Naive B cell (primary cell): ENCODE measurements around the gene TRAF3IP1. TPM values are rescaled to one million over a fixed set of nuclear protein-coding genes. Genes with fewer than 3 reads are reported as not detected.
A peak's percentile ranks its signal among the peaks of the same experiment; 100 is the strongest.

ENCODE experiments used
- ATAC-seq, 2 donors: fragments of 150-1000 bp; cut with Tn5 transposase; 2 replicates each; pipeline ENCODE4 v1.10.0; 2021; ENCODE audit warnings: low read depth in 2 of 2, mild to moderate bottlenecking in 2 of 2, moderate library complexity in 2 of 2
- DNase-seq: peaks from one replicate; pipeline ENCODE4 v3.0.0; 2022
- H3K27ac Mint-ChIP-seq, 6 donors: one replicate each; pipeline ENCODE4 v1.8.0; 2020 to 2022; ENCODE audit warnings: mild to moderate bottlenecking in 6 of 6, mixed read lengths in 6 of 6, moderate library complexity in 5 of 6, inconsistent platforms in 2 of 6
- H3K27me3 Mint-ChIP-seq, 3 donors: one replicate each; pipeline ENCODE4 v1.8.0; 2021 to 2022; ENCODE audit warnings: mixed read lengths in 3 of 3, mild to moderate bottlenecking in 1 of 3
- H3K36me3 Mint-ChIP-seq, 2 donors: one replicate each; pipeline ENCODE4 v1.8.0; 2020 to 2022; ENCODE audit warnings: mixed read lengths in 2 of 2, inconsistent platforms in 1 of 2, mild to moderate bottlenecking in 1 of 2
- H3K4me1 Mint-ChIP-seq, 3 donors: one replicate each; pipeline ENCODE4 v1.8.0; 2020 to 2022; ENCODE audit warnings: mixed read lengths in 3 of 3, inconsistent platforms in 1 of 3, mild to moderate bottlenecking in 1 of 3, moderate library complexity in 1 of 3
- H3K4me3 Mint-ChIP-seq, 8 donors: one replicate each; pipeline ENCODE4 v1.8.0; 2020 to 2022; ENCODE audit warnings: mild to moderate bottlenecking in 8 of 8, mixed read lengths in 8 of 8, moderate library complexity in 8 of 8, inconsistent platforms in 2 of 8
- H3K9me3 Mint-ChIP-seq, 7 donors: one replicate each; pipeline ENCODE4 v1.8.0; 2020 to 2022; ENCODE audit warnings: mixed read lengths in 7 of 7, mild to moderate bottlenecking in 5 of 7, inconsistent platforms in 2 of 7, moderate library complexity in 1 of 7
- polyA plus RNA-seq, 6 donors: library from polyadenylated mRNA; unstranded; fragments of 300-500 nt; fragmentation: Illumina TruSeq; gene quantifications; one replicate each; pipeline ENCODE4 v1.2.3, GENCODE V29; 2021; ENCODE audit warnings: low read depth in 6 of 6

Gene TRAF3IP1
- polyA plus RNA-seq, 6 donors from 2014 or later, result 2.8 to 5.4 (median 3.5) TPM

GRCh38 chr2:238408615-238409340 lies 88.5 kb downstream of the TRAF3IP1 start:
- no peak overlapping the region for H3K4me3 Mint-ChIP-seq
- H3K9me3 Mint-ChIP-seq, result no peaks in the 10 kb centered on the region
- DNase-seq (no peak), ATAC-seq (no peak)
- no peaks in the 10 kb centered on the region for H3K4me1 Mint-ChIP-seq
- no peak overlapping the region for H3K27ac Mint-ChIP-seq
- H3K36me3 Mint-ChIP-seq, result no peaks in the 10 kb centered on the region
- H3K27me3 Mint-ChIP-seq, result no peaks in the 10 kb centered on the region

DNA sequence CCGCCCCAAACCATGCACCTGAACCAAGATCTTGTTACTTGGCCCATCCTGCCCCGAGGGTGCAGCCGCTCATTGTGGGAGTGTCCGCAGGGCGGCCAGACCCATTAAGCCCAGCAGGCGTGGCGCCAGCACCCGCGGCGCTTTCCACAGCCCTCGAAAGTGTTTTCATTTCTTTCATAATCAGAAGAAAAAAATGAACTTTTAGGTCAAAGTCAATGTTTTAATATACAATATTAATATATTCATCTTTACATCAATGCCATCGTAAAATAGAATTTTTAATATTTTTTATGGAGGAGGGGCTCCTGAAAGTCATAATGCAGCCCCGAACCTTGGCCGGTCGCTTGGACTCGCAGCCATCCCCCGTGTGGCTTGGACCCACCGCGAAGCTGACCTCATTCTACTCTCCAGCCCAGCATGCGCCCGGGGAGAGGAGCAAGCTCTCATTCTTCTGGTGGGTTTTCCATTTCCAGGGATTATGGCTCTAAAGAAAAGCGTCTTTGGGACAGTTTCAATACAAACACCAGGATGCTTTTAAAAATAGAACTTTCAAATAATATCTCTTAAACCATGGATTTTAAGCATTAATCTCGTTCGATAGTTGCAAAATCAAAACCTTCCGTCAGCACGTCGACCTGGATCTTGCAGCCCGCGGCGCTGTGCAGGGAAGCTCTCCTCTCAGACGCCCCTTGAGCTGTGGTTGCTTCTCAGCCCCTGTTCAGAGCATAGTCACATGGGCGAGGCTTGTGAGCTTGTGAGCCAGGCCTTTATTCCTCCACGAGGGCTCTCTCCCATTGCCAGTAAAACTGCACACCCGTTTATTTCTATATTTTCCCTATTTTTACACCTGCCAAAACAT lies 89.3 kb downstream of the TRAF3IP1 start:
- no peak for DNase-seq
- no peak overlapping the region for H3K27ac Mint-ChIP-seq
- no peak for ATAC-seq
- no peaks in the 10 kb centered on the region for H3K36me3 Mint-ChIP-seq
- no peaks in the 10 kb centered on the region for H3K4me1 Mint-ChIP-seq
- H3K27me3 Mint-ChIP-seq, result no peaks in the 10 kb centered on the region
- H3K4me3 Mint-ChIP-seq, result no peak overlapping the region
- H3K9me3 Mint-ChIP-seq, result no peaks in the 10 kb centered on the region

DNA sequence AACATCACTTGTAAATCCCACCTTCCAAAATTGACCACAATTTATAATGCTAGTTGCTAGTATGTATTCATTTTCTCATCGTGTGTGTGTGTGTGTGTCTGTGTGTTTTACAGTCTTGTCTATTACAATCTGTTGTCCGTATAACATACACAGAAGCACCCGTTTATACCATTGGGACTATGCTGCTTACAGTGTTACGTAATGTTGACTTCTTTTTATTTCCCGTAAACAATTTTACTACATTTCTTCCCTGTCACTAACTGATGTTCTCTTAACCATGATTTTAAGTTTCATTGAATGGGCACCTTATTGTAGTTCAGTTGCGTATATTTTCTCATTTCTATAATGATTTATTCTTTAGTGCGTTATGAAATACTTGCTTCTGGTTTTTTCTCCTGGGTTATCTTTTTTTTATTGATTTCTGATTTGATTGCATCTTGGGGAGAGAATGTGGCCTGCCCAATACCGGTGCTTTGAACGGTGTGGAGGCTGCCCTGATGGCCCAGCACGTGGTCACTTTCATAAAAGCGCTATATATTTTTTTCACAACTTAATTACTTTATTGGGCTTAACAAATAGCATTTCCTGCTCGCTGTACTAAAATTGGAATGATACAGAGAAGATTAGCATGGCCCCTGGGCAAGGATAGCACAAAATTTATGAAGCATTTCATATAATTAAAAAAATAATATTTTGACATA lies 91.9 kb downstream of the TRAF3IP1 start:
- Mint-ChIP-seq H3K4me1 (no peaks in the 10 kb centered on the region), H3K9me3 (peaks cover 10 to 17% (median 12%) of the 10 kb centered on the region in 7 donors), H3K4me3 (no peak overlapping the region), H3K36me3 (peaks cover 6 to 18% of the 10 kb centered on the region in 2 donors), H3K27me3 (no peaks in the 10 kb centered on the region), H3K27ac (no peak overlapping the region)
- DNase-seq (no peak), ATAC-seq (no peak)

DNA sequence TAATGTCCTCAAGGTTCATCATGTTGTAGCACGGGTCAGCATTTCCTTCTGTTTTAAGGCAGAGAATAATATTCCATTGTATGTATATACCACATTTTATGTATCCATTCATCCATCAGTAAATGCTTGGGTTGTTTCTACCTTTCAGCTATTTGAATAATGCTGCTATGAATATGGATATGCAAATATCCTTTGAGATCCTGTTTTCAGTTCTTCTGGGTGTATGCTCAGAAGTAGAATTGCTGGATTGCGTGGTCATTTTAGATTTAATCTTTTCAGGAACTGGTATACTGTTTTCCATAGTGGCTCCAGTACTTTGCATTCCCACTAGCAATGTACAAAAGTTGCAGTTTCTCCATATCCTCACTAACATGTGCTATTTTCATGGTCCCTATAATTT lies 93.0 kb downstream of the TRAF3IP1 start:
- H3K4me3 Mint-ChIP-seq, result no peak overlapping the region
- peaks cover 6 to 21% of the 10 kb centered on the region in 2 donors for H3K36me3 Mint-ChIP-seq
- no peak for ATAC-seq
- H3K4me1 Mint-ChIP-seq, result no peaks in the 10 kb centered on the region
- H3K9me3 Mint-ChIP-seq, result peaks cover 10 to 18% (median 12%) of the 10 kb centered on the region in 7 donors
- DNase-seq, result no peak
- H3K27ac Mint-ChIP-seq, result no peak overlapping the region
- H3K27me3 Mint-ChIP-seq, result peaks cover 0 to 4% (median 3%) of the 10 kb centered on the region in 3 donors

DNA sequence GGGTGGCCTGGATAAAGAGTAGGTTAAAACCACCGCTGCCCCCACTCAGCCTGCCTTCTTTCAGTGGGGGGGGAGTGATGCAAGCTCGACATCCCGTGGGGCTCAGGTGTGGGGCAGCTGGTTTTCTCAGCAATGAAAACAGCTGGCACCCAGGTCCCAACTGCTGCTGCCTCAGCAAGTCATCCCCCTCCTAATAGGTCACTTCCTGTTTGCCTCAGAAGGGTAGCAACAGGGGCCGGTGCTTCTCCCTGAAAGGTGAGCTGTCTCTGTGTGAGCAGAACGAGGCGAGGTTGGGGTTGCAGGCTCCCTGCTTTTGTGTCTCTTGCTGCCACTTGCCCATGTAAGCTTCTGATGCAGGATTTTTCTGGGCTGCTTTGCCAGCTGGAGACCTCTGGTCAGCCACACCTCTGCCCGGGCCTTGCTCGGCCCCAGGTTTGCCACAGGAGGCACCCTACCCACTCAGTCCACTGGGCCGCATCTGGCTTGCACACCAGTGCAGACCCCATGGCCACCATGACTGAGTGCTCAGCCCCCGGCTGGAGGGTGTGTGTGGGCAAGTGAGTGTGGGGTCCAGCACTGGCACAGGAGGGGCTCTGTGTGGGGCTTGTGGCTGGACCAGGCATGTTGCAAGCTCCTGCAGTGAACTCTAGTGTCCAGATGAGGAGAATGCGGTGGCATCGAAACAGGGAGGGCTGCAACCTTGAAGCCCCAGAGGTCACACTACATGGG lies 94.9 kb downstream of the TRAF3IP1 start:
- Mint-ChIP-seq H3K4me3 (peak overlapping the region in 1 of 8 donors; percentile 58), H3K36me3 (peaks cover 6 to 23% of the 10 kb centered on the region in 2 donors), H3K9me3 (peaks cover 10 to 18% (median 12%) of the 10 kb centered on the region in 7 donors), H3K4me1 (no peaks in the 10 kb centered on the region), H3K27me3 (peaks cover 0 to 6% (median 5%) of the 10 kb centered on the region in 3 donors), H3K27ac (no peak overlapping the region)
- ATAC-seq, result no peak
- no peak for DNase-seq

GRCh38 chr2:238415893-238416292 lies 95.6 kb downstream of the TRAF3IP1 start:
- no peak for DNase-seq
- H3K9me3 Mint-ChIP-seq, result peaks cover 10 to 18% (median 12%) of the 10 kb centered on the region in 7 donors
- H3K4me3 Mint-ChIP-seq, result no peak overlapping the region
- H3K27me3 Mint-ChIP-seq, result peaks cover 0 to 6% (median 5%) of the 10 kb centered on the region in 3 donors
- peaks cover 6 to 23% of the 10 kb centered on the region in 2 donors for H3K36me3 Mint-ChIP-seq
- no peaks in the 10 kb centered on the region for H3K4me1 Mint-ChIP-seq
- ATAC-seq, result no peak
- H3K27ac Mint-ChIP-seq, result no peak overlapping the region

- peaks cover 6 to 23% of the 10 kb centered on the region in 2 donors for H3K36me3 Mint-ChIP-seq
- no peak overlapping the region for H3K27ac Mint-ChIP-seq
- DNase-seq (no peak), ATAC-seq (no peak)
- H3K4me1 Mint-ChIP-seq, result no peaks in the 10 kb centered on the region
- peaks cover 0 to 6% (median 5%) of the 10 kb centered on the region in 3 donors for H3K27me3 Mint-ChIP-seq
- peaks cover 10 to 18% (median 12%) of the 10 kb centered on the region in 7 donors for H3K9me3 Mint-ChIP-seq
- H3K4me3 Mint-ChIP-seq, result no peak overlapping the region
Observed at GRCh38 chr2:238418196-238418998, 98.1 kb downstream of the TRAF3IP1 start.

- no peak for ATAC-seq
- Mint-ChIP-seq H3K4me1 (no peaks in the 10 kb centered on the region), H3K27ac (no peak overlapping the region), H3K27me3 (peaks cover 0 to 6% (median 5%) of the 10 kb centered on the region in 3 donors), H3K9me3 (peaks cover 10 to 18% (median 12%) of the 10 kb centered on the region in 7 donors), H3K36me3 (peaks cover 6 to 23% of the 10 kb centered on the region in 2 donors), H3K4me3 (no peak overlapping the region)
- DNase-seq, result no peak
Observed at GRCh38 chr2:238418999-238419546, 98.8 kb downstream of the TRAF3IP1 start.

DNA sequence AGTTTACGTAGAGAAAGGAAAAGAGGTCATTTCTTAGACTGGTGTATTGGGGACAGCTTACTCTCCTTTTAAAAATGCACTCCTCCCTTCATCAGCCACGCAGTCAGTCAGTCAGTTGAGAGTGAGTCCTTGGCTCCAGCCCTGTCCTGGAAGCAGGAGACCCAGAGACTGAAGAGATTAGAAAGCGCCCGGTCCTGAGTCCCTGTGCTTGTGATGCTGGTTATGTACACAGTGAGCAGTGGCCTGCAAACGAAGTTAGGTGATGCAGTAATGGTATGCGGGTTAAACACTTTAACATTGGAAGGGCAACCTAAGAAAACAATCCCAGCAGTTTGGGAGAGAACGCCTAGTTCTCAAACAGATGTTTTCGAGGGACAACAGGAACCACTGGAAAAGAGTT lies 100.1 kb downstream of the TRAF3IP1 start:
- H3K27me3 Mint-ChIP-seq, result peaks cover 0 to 6% (median 5%) of the 10 kb centered on the region in 3 donors
- DNase-seq (no peak), ATAC-seq (no peak)
- H3K4me3 Mint-ChIP-seq, result peak overlapping the region in 1 of 8 donors; percentile 45
- peaks cover 6 to 22% of the 10 kb centered on the region in 2 donors for H3K36me3 Mint-ChIP-seq
- peaks cover 10 to 16% (median 12%) of the 10 kb centered on the region in 7 donors for H3K9me3 Mint-ChIP-seq
- H3K4me1 Mint-ChIP-seq, result no peaks in the 10 kb centered on the region
- peak overlapping the region in 1 of 6 donors; percentile 6 for H3K27ac Mint-ChIP-seq

- H3K36me3 Mint-ChIP-seq, result peaks cover 6 to 16% of the 10 kb centered on the region in 2 donors
- no peak for DNase-seq
- peaks cover 2% of the 10 kb centered on the region in 3 donors for H3K4me1 Mint-ChIP-seq
- H3K9me3 Mint-ChIP-seq, result peaks cover 5 to 10% (median 9%) of the 10 kb centered on the region in 7 donors
- H3K27me3 Mint-ChIP-seq, result peaks cover 0 to 6% (median 5%) of the 10 kb centered on the region in 3 donors
- peak overlapping the region in 1 of 8 donors; percentile 45 for H3K4me3 Mint-ChIP-seq
- ATAC-seq, result no peak
- peak overlapping the region in 1 of 6 donors; percentile 6 for H3K27ac Mint-ChIP-seq
Observed at GRCh38 chr2:238420878-238421694, 100.8 kb downstream of the TRAF3IP1 start.

DNA sequence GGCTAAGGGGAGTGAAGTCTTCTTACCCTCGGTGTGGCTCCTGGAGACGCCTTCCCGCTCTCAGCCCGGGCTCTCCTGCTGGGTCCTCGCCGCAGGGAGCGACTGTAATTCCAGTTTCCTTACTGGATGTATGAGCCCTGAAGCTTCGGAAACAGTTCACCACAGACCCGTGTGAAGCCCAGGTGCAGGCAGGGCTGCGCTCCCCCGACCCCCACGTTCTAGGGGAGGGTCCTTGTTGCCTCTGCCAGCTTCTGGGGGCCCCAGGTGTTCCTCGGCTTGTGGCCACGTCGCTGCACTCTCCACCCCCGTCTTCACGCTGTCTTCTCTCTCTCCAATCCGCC lies 101.3 kb downstream of the TRAF3IP1 start:
- H3K27me3 Mint-ChIP-seq, result peaks cover 0 to 6% (median 5%) of the 10 kb centered on the region in 3 donors
- H3K4me1 Mint-ChIP-seq, result peaks cover 3 to 6% (median 5%) of the 10 kb centered on the region in 3 donors
- DNase-seq (no peak), ATAC-seq (no peak)
- peaks cover 2 to 5% (median 3%) of the 10 kb centered on the region in 7 donors for H3K9me3 Mint-ChIP-seq
- H3K36me3 Mint-ChIP-seq, result peaks cover 2 to 10% of the 10 kb centered on the region in 2 donors
- H3K4me3 Mint-ChIP-seq, result peak overlapping the region in 1 of 8 donors; percentile 30
- H3K27ac Mint-ChIP-seq, result no peak overlapping the region
